ENCODE results near the gene DUS4L.

The DUS4L gene

DNA sequence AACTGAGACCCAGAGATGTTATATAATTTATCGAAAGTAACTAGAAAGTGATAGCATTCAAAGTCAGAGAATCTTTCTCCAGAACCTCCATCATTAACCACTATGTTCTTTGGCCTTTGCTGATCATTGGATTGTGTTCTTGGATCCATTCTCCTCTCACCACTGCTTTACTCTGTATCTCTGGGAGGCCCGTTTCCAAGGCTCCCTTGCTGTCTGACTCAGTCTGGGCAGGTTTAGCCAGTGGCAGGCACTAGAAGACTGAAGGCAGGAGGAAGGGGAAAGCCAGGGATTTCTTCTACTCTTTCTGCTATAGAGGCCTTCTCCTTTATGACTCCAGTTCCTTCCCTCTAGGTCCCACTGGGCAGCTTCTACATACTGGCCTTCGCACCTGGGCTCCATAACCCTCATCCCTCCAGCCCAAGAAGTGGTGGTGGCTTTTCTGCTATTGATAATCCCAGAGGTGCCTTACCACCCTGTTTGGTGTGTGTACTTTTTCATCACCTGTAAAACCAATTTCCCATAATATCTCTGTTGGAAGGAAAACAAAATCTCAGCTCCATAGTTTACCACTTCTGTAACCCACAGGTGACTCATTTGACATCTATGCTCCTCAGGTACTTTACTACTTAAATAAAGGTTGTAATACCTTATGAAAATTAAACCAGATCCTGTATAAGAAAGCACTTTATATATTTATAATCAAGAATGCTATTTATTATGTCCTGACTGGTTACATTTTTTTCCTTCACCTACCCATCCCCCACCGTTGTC, 52.3 kb downstream of the DUS4L start:
- no peak for DNase-seq

DNA sequence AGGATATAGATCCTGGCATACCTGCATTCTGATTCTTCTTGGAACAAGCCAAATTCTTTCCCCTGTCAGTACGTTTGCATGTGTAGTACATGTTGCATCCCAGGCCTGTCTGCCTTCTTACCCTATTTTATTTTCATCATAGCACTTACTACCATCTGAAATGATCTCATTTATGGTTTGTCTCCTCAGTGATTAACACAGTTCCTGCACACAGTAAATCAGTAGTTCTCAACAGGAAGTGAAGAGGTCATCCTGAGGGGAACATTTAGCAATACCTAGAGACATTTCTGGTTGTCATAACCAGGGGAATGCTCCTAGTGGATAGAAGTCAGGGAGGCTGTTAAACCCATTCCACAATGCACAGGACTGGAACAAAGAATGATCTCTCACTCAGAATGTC, 58.7 kb downstream of the DUS4L start:
- DNase-seq: no peak

DNA sequence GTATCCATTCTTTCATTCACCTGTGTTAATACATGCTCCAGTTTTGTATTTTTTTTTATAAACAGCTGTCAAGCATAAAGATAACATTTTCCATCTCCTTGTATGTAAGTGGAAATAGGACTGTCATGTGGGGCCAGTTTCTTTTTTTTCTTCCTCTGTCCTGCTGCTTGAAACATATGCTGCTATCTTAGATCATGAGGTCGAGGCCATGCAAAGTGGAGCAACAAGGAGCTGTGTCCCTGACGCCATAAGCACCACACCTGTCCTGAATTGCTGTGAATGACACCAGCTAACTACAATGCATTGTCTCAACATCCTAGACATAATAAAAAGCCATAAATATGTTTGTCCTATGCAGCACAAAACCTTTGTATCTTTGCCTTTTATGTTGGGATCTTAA, 59.1 kb downstream of the DUS4L start:
- no peak for DNase-seq

DNA sequence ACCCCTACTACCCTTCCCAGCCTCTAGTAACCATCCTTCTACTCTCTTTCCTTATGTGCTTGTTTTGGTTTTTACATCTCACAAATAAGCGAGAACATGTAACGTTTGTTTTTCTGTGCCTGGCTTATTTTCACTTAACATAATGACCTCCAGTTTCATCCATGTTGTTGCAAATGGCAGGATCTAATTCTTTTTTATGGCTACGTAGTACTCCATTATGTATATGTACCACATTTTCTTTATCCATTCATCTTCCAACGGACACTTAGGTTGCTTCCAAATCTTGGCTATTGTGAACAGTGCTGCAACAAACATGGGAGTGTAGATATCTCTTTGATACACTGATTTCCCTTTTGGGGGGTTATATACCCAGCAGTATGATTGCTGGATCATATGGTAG, 63.2 kb downstream of the DUS4L start:
- no peak for DNase-seq

All from NCI-H146 (cell line).